GM18868 (cell line): ENCODE results near the gene RNASE1.
"Not testable (repeated sequence)": the region's sequence is repeated elsewhere in the genome, so short reads cannot be mapped to it uniquely, and the experiment has no call there.

Source experiments
- ATAC-seq: cut with Tn5 transposase; IDR thresholded peaks from one replicate; pipeline ENCODE4 v1.9.1; 2021; ENCODE audit warnings: mild to moderate bottlenecking, moderate library complexity; ENCODE audit not compliant: unreplicated experiment

RNASE1 gene

DNA sequence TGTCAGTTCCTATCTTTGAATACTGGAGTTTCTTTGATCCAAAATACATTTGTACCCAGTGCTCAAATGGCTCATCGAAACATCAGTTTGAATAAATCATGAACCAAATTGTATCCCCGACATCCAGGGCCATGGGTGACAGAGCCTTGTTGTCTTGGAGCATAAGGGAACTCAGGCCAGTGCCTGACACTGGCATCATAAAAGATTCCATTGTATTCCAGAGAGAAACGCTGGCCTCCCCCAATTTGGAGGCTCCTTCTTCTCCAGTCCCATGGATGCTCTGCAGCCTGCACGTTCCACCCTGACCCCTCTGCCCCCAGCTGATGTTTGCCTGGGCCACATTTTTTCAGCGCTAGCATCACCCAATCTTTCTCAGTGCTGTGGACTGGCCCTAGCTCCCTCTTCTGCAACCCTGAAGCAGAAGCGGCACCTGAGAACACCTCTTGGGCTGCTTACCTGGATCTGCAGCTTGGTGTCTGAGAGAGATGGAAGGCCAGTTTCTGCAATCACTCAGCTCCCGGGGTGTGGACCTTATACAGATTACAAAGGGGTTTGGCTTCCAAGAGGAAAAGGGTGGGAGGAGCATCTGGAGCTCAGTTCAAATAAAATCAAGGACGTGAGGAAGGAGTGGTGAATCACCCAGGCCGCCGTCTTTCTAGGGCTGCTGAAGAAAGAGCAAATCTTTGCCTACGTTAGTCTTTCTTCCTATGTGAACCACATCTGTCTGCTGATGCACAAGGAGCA lies at the start of gene RNASE1:
TSS of gene RNASE1 (minus strand) at position 504 of the 744 bp plus-strand sequence. CDS start 776 bp downstream, outside the sequence.
- no peak for ATAC-seq

DNA sequence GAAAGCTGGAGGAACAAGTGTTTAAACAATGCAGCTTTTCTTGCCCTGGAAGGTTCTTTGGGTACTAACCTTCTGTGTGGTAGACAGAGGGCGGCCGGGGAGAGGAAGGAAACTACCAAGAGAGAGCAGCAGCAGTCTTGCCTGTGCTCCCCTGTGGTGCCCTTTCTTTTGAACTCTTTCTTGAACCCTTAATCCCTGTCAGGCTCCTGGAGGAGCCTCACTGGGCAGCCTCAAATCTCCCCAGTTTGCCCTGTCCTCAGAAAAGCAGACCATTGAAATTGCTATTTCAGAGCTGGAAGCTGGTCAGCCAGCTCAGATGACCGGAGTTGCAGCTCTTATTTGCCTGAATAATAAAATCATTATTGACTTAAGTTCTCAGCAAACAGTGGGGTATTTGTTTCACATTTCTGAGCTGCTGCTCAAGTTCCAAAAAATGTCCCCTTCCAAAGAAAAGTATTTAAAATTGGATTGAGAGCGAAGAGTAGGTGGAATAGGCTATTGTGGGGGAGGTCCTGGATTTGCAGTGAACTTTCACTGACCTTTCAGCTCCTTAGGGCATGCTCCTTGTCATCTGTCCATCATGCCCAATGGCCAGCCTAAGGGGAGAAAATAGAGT lies 46.4 kb upstream of the RNASE1 start:
- ATAC-seq, result no peak

DNA sequence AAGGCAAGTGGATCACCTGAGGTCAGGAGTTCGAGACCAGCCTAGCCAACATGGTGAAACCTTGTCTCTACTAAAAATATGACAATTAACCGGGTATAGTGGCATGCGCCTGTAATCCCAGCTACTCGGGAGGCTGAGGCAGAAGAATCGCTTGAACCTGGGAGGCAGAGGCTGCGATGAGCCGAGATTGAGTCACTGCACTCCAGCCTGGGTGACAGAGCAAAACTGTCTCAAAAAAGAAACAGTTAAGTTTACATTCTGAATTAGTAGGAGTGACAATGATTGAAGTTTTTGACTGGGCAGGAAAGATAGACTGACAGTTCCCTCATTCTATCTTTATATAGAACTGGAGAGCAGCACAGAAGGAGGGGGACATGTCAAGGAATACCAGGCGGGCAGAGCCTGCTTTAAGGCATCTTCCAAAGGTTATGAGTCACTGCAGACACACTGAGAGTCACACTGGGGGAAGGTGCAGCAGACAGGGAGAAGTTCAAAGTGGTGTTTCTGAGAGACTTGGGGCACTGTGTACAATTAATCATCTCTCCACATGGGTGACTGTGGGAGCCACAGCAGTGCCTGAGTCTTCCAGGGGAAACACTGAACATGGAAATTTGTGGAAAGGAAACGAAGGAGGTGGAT lies 45.8 kb upstream of the RNASE1 start:
- ATAC-seq, result no peak

DNA sequence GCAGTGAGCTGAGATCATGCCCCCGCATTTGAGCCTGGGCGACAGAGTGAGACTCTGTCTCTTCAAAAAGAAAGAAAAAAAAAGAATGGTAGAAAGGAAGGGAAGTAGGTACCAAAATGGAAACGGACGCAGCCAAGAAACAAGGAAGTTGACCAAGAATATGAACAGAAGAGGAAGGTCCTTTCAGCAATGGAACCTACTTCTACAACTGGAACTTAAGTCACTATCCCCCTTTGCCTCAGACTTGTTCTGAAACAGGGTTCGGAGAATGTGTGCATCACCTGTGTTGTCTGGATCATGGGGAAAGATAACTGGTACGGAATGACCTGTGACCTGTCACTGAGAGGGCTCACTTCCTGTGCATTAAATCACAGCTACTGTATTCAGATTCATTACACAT lies 43.9 kb upstream of the RNASE1 start:
- no peak for ATAC-seq

DNA sequence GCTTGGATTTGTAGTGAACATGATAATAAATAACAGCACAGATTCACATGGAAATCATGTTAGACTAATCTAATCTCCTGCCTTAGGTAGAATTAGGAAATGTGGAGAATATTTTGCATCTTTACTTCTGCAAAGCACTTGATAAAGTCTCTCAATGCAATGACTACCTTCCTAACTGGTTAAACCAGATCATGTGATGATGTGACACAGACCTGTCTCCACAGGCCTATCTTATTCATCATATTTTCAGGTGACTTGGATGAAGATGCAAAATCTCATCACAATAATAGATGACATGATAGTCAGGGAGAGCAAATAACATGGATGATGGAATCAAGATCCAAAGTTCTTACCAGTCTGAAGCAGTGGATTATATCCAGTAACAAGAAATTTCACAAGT lies 38.5 kb upstream of the RNASE1 start:
- no peak for ATAC-seq

DNA sequence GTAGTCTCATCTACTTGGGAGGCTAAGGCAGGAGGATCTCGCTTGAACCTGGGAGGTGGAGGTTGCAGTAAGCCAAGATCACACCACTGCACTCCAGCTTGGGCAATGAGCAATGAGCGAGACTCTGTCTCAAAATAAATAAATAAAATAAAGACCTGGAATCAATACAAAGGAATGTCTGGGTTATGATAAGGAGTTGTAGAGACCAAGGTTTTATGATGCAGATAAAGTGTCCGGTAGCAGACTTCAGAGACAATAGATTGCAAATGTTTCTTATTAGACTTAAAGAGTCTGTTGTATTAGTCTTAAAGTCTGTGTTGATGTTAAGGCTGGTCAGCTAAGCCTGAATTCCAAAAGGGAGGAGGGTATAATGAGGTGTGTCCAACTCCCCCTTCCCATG lies 35.2 kb upstream of the RNASE1 start:
- ATAC-seq, result no peak

DNA sequence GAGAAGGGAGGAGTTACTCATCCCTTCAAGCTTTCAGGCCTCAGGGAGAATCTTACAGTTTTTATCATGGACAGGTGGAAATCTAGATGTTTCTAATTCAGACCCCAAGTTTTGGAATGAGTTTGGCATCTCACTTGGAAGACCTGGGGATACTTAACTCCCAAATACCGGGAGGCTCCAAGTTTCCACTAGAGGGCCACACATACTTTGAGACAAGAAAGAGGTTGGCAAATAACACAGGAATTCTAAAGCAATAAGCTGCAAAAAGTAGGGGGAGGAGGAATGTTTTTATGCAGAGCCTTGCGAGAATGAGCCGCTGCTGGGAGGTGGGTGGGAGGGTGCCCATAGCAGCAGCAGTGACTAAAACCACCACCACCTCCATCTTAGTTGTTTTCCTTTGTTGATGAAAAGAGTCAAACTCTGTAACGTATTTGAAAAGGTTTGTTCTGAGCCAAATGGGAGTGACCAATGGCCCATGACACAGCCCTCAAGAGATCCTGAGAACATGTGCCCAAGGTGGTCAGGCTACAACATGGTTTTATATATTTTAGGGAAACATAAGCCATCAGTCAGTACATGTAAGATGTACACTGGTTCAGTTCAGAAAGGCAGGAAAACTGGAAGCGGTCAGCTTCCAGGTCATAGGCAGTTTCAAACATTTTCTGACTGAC lies 34.2 kb upstream of the RNASE1 start:
- ATAC-seq, result no peak

DNA sequence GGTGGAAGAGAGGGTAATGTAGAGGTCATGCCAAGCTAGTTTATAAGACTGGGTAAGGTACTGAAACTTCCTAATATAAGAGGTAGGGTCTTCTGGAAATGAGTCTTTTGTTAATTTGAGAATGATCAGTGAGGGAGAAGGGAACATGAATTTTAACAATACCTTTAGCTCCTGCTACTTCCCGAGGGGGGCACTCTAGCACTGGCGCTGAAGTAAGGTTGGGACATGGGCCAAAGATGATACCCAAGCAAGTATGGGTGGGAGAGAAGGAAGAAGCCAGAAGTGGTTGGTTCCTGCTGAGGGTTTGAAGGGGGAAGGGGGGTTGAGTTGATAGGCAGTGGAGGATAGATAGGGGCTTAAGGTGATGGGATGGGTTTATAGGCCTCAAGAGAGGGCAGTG lies 32.3 kb upstream of the RNASE1 start:
- ATAC-seq, result no peak

DNA sequence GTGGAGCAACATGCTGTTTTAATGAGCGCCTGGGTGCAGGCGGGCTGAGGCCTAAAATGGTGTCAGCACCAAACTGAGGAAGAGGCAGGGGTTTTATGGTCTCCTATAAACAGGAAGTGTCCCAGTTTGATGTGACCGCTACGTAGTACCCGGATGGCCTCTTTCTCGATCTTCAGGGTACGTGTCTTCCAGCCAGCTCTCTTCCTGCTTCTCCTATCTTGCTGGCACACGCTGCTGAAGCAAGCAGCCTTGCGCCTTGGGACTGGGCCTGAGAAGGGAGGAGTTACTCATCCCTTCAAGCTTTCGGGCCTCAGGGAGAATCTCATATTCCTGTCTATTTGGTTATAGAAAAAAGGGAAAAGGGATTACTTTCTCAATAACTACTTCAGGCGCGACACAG lies 28.2 kb upstream of the RNASE1 start:
- no peak for ATAC-seq

DNA sequence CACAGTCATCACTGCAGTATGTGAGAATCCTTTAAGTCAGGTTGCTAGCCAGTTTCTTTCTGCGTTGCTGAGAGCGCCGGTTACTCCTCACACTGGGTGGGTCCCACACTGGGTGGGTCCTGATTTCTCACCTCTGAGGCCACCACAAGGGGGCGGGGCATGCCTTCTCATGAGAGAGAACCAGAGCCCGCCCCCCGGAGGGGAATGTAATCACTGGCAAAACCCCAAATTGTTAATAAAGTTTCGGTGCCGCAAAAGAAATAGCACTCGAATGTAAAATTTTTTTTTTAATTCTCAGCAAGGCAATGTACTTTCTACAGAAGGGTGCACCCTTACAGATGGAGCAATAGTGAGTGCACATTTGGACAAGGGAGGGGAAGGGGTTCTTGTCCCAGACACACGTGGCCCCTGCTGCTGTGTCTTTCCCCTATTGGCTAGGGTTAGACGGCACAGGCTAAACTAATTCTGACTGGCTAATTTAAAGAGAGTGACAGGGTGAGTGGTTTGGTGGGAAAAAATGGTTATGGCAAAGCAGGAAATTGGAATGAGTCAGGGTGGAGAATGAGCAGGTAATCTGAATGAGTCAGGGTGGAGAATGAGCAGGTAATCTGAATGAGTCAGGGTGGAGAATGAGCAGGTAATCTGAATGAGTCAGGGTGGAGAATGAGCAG lies 25.5 kb upstream of the RNASE1 start:
- not testable (repeated sequence) for ATAC-seq

DNA sequence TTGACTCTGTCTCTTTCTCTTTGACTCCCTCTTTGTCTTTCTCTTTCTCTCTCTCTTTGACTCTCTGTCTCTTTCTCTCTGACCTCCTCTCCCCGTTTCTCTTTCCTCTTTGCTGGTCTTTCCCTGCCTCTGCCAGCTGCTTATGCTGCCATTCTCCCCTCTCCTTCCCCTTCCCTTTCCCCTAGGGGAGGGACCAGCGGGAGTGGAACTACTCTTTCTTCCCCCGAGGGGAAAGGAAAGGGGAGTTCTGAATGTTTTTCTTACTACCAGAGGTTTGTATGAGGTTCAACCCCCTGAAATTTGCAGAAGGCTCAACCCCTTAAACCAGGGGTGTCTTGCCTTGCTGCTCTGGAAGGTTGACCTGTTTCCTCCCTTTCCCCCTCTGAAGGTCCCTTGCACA lies 24.7 kb upstream of the RNASE1 start:
- ATAC-seq, result no peak

DNA sequence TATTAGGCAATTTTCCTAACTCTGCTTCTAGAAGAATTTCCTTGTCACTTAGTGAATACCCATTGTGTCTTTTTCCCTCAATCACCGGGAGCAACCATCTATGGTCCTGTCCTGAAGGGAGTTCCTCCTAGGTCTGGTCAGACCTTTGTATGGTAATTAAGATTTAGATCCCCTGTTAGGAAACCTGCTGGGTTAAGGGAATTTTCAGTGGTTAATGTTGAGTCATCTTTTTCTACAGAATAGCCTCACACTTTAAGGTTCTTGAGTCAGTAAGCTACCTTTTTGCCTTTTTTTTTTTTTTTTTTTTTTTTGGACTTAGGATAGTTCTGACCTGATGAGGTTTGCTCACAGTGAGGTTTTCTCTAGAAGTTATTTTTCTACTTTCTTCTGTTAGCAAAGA lies 24.0 kb upstream of the RNASE1 start:
- not testable (repeated sequence) for ATAC-seq

DNA sequence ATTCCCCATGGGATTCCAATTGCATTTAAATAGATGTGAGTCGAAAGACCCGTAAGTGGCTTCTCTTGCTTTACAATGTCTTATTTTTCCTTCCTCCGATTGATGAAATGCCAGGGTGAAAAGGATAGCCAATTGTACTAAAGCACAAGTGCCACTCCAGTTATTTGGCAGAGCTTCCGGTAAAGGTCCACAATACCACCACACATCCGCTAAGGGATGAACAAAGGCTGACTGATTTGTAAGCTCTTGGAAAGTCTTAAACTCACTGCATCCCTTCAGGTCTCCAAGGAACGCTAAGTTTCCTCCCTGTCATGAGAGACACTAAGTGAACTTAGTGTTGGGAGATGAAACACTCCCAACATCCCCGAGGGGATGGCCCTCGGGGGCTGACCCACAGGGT lies 21.2 kb upstream of the RNASE1 start:
- no peak for ATAC-seq

DNA sequence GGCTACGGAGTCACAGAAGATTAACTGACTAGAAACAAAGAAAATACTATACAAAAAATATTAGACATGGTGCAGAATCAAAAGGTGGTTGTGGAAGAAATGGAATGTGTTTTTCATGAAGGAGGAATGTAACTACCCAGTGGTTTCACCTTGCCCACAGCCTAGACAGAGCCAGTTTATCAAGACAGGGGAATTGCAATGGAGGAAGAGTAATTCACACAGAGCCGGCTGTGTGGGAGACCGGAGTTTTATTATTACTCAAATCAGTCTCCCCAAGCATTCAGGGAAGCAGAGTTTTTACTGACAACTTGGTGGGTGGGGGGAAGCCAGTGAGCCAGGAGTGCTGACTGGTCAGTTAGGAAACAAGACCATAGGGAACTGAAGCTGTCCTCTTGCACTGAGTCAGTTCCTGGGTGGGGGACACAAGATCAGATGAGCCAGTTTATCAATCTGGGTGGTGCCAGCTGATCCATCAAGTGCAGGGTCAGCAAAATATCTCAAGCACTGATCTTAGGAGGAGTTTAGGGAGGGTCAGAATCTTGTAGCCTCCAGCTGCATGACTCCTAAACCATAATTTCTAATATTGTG lies 19.0 kb upstream of the RNASE1 start:
- ATAC-seq, result not testable (repeated sequence)

DNA sequence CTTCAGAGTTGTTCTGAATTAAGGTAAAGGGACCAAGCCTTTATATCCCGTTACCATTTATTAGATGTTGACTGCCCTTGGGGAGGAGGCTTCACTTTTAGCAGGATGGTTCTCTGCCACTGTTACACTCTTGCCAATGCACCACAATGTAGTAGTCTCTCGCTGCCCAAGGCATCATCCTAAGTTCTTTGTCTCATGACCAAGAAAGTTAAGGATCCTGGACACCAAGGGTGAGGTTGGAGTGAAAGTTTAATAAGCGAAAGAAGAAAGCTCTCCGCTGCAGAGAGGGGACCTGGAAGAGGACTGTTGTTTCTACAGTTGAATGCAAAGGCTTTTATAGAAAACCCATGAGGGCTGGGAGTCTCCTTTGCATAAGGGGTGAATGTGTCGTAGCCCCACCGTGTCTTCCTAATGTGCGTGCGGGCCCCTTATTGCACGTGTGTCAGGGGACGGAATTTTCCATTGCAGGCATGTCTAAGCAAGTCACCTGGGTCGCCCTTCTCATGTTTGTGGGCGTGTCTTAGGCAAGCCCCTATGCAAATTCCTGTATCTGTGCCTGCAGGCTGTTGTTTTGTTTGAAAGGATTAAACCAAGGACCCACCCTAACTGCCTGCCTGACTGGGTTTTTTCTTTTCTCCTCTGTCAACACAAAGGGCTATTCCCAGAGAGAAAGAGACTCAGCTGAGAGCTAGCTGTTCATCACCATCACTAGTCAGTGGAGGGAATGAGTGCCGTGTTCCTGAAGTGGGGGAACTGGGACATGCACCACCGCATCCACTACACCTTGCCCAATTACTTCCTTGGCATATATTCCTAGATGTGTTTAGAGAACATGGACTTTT lies 17.6 kb upstream of the RNASE1 start:
- no peak for ATAC-seq

DNA sequence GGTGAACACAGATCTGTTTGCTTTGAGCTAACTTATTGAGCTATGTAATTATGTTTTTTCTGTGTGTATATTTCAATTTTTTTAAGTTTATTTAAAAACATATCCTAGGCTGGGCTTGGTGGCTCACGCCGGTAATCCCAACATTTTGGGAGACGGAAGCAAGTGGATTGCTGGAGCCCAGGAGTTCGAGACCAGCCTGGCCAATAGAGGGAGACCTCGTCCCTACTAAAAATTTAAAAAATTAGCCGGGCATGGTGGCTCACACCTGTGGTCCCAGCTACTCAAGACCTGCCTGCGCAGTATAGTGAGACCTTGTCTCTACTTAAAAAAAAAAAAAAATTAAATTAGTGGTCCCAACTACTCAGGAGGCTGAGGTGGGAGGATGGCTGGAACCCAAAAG lies 16.2 kb upstream of the RNASE1 start:
- no peak for ATAC-seq

DNA sequence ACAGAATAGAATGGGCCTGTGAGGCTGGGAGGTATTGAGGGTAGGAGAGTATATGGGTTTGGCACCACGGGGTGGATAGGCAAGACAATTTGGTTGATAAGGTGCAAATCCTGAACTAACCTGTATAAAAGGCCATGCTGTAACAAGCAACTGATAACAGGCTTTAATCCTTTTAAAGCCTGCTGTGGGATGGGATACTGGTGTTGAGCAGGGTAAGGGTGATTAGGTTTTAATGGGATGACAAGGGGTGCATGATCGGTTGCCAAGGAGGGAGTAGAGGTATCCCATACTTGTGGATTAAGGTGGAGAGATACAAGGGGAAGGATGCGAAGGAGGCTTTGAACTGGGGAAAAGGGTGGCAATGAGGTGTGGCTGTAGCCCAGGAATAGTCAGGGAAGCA lies 13.3 kb upstream of the RNASE1 start:
- not testable (repeated sequence) for ATAC-seq

DNA sequence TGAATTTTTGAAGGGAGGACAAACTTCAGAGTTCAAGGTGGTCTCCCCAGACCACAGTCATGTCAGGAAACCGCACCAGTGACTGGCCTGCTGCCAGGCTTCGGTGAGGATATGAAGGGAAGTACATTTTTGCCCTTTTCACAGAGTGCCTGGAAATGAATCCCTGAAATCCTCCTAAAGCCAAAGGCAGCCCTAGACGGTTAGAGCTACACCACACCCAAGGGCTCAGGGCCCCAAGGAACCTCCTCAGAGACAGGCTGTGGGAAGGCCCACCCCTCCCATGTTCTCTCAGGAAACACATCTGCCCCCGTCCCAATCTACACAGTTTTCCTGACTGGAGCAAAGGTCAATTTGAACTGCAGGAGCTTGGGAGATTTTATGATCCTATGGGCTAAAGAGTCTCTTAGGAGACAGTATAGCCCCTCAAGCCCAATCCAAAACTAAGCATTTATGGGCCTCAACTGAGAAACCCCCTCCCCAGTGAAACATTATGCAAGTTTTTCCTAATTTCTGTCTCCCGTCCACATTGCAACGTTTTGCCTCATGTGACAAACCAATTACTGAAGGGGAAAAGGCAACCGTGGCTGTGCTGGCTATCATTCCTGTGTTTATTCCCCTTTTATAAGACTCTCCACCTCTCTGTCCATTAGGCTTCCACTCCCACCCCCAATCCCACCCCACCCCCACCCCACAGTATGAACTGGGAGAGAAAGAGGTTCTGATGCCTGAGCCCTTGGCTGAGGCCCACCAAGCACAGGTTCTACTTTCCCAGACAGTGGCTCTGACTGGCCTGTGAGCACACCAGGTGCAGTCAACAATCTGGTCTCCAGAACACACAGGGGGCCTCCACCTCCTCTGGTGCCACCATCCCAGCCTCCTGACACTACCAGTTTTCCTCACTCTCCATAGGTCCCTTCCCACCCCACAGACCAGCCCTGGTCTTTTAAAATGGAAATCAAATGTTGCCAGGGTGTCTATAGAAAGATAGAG lies 9.6 kb upstream of the RNASE1 start:
- ATAC-seq, result no peak

DNA sequence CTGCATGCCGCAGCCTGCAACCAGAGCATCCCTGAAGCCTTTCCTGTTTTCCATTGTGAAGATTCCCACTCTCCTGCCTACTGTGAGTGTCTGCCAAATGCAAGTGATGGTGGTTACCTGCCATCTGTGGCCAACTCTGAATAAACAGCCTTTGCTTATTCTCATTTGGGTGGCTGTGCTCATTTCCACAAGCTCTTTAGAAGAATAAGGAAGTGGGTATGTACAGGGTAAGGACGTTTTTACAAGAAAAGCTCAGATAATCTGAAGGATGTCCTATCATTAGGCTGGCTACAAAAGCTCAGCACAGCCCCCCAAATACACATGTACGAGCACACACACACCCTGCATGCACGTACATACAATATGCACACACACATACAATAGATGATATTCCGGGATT lies 7.3 kb upstream of the RNASE1 start:
- ATAC-seq, result no peak
